Measurements from ENCODE around the gene SAMHD1. TPM values are rescaled to one million over a fixed set of nuclear protein-coding genes. Genes with fewer than 3 reads are reported as not detected.
"Not testable (repeated sequence)": the region's sequence is repeated elsewhere in the genome, so short reads cannot be mapped to it uniquely, and the experiment has no call there.

SAMHD1 gene
- total and polyA plus RNA-seq, 2 experiments from 2014 or later, result 7.3 to 10.3 TPM

DNA sequence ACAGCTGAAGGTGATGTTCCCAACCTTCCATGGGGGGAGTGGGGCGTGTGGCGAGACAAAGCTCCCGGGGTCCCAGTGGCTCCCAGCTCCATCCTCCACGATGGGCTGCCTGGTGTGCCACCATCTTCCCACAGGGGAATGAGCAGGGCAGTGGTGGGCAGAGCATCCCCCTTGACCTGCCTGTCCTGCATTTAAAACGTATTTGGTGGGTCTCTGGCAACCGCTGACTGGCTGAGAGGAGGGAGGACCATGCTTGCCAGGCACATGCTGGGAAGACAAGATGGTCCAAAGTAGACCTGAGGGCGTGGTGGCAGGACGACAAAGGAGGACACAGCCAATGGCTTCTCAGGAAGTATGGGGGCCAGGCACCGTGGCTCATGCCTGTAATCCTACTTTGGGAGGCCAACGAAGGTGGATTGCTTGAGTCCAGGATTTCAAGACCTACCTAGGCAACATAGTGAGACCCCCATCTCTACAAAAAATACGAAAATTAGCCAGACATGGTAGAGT is 70.7 kb downstream of the SAMHD1 start:
- Histone ChIP-seq H3K27ac (no peak overlapping the region), H3K4me1 (ENCODE audit: low read depth) (no peaks in the 10 kb centered on the region), H3K36me3 (no peaks in the 10 kb centered on the region), H3K4me3 (no peak overlapping the region), H3K9me3 (ENCODE audit: low read depth) (no peaks in the 10 kb centered on the region), H3K27me3 (no peaks in the 10 kb centered on the region)
- DNase-seq (ENCODE audit: low read depth in 1 of 2, low spot score in 1 of 2), result no peak
- TF ChIP-seq, protein P1, sequence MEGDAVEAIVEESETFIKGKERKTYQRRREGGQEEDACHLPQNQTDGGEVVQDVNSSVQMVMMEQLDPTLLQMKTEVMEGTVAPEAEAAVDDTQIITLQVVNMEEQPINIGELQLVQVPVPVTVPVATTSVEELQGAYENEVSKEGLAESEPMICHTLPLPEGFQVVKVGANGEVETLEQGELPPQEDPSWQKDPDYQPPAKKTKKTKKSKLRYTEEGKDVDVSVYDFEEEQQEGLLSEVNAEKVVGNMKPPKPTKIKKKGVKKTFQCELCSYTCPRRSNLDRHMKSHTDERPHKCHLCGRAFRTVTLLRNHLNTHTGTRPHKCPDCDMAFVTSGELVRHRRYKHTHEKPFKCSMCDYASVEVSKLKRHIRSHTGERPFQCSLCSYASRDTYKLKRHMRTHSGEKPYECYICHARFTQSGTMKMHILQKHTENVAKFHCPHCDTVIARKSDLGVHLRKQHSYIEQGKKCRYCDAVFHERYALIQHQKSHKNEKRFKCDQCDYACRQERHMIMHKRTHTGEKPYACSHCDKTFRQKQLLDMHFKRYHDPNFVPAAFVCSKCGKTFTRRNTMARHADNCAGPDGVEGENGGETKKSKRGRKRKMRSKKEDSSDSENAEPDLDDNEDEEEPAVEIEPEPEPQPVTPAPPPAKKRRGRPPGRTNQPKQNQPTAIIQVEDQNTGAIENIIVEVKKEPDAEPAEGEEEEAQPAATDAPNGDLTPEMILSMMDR (IDR thresholded peaks at IDR 0.05; ENCODE audit: low read depth, low read length), result no peak

DNA sequence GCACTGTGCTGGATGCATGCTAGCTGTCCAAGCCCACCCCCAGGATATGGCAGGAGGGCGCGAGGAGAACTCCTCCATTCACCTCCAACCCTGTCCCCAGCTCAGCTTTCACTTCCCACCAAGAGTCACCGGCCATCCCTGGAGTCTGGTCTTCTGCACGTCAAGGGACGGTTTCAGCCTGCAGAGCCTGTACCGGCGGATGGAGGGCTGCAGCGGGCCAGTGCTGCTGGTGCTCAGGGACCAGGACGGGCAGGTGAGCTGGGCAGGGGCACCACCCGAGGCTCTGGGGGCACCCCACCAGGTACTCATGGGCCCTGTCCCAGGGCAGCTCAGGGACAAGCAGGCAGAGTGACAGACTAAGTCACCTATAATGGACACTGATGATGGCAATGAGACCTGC is 72.6 kb downstream of the SAMHD1 start:
- no peaks in the 10 kb centered on the region for H3K4me1 ChIP-seq (ENCODE audit: low read depth)
- no peaks in the 10 kb centered on the region for H3K36me3 ChIP-seq
- H3K27me3 ChIP-seq, result no peaks in the 10 kb centered on the region
- no peak overlapping the region for H3K27ac ChIP-seq
- no peak overlapping the region for H3K4me3 ChIP-seq
- TF ChIP-seq, protein P1 (IDR thresholded peaks at IDR 0.05; ENCODE audit: low read depth, low read length), result no peak
- no peak for DNase-seq (ENCODE audit: low read depth in 1 of 2, low spot score in 1 of 2)
- H3K9me3 ChIP-seq (ENCODE audit: low read depth), result no peaks in the 10 kb centered on the region

DNA sequence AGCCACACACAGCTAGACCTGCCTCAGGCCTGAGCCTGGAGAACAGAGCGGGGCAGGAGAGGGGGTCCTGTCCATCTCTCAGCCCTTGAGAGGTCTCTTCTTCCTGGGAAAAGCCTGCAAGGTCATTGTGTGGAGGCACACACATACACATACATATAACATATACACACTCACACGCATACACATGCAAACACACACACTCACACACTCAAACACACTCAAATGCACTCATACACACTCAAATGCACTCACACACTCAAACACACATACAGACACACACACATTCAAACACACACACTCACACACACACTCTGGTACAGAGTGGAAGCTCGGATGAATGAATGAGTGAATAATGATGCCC is 75.1 kb downstream of the SAMHD1 start:
- no peaks in the 10 kb centered on the region for H3K27me3 ChIP-seq
- H3K4me3 ChIP-seq, result no peak overlapping the region
- TF ChIP-seq, protein P1 (IDR thresholded peaks at IDR 0.05; ENCODE audit: low read depth, low read length), result no peak
- H3K27ac ChIP-seq, result no peak overlapping the region
- no peaks in the 10 kb centered on the region for H3K9me3 ChIP-seq (ENCODE audit: low read depth)
- H3K4me1 ChIP-seq (ENCODE audit: low read depth), result no peaks in the 10 kb centered on the region
- no peaks in the 10 kb centered on the region for H3K36me3 ChIP-seq
- no peak for DNase-seq (ENCODE audit: low read depth in 1 of 2, low spot score in 1 of 2)

DNA sequence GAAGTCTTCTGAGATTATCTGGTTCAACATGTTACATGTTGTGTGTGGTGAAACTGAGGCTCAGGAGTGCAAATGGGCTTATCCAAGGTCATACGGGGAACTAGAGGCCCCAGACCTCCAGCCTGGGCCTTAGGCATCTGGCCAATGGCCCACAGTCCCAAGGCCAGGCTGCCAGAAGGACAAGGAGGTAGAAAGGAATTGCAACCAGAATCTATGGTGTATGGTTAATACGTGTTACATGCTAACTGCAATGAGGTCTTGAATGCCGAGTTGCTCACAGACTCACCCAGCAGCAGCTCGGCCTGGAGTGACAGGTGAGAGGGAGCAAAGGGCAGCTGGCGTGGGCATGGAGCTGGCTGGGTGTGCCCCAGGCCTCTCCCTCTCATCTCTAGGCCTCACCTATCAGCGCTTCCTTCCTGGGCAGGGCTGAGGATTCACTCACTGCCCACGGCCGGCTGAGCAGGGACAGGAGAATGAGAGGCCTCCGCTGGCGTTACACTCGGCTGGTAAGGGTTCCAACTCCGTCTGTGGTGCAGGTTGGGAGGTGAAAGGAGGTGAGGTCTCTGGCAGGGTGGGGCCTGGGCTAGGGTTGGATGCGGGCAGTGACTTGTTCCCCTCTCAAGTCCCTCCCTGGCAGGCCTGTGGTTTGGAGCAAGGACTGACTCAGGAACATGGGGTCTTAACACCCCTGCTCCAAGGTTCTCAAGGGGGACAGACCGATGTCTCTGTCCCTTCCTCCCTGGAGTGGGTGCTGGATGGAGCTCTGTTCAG is 75.6 kb downstream of the SAMHD1 start, which contains the start of gene TLDC2:
TLDC2 (plus strand) TSS at position 437 of the 771 bp plus-strand sequence; CDS start at position 474, 37 bp downstream.
- H3K9me3 ChIP-seq (ENCODE audit: low read depth), result no peaks in the 10 kb centered on the region
- DNase-seq (ENCODE audit: low read depth in 1 of 2, low spot score in 1 of 2), result no peak
- no peaks in the 10 kb centered on the region for H3K27me3 ChIP-seq
- no peak within 1 kb of the TSS for H3K27ac ChIP-seq
- no peaks in the 10 kb centered on the region for H3K4me1 ChIP-seq (ENCODE audit: low read depth)
- H3K36me3 ChIP-seq, result no peaks in the 10 kb centered on the region
- H3K4me3 ChIP-seq, result no peak within 1 kb of the TSS
- TF ChIP-seq, protein P1 (IDR thresholded peaks at IDR 0.05; ENCODE audit: low read depth, low read length), result no peak

DNA sequence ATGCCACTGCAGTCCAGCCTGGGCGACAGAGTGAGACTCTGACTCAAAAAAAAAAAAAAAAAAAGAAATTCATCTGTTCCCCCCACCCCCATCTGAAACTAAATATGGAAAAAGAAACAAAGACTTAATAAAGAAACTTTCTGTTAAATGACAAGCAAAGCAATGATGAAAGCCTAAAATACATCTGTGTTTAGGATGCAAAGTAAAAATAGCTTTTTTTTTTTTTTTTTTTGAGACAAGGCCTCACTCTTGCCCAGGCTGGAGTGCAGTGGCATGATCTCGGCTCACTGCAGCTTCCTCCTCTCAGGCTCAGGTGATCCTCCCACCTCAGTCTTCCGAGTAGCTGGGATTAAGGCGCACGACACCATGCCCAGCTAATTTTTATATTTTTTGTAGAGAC is 76.4 kb downstream of the SAMHD1 start:
- not testable (repeated sequence) for H3K36me3 ChIP-seq; H3K4me3 ChIP-seq; H3K9me3 ChIP-seq (ENCODE audit: low read depth); H3K27ac ChIP-seq; H3K27me3 ChIP-seq; DNase-seq (ENCODE audit: low read depth in 1 of 2, low spot score in 1 of 2); H3K4me1 ChIP-seq (ENCODE audit: low read depth)

DNA sequence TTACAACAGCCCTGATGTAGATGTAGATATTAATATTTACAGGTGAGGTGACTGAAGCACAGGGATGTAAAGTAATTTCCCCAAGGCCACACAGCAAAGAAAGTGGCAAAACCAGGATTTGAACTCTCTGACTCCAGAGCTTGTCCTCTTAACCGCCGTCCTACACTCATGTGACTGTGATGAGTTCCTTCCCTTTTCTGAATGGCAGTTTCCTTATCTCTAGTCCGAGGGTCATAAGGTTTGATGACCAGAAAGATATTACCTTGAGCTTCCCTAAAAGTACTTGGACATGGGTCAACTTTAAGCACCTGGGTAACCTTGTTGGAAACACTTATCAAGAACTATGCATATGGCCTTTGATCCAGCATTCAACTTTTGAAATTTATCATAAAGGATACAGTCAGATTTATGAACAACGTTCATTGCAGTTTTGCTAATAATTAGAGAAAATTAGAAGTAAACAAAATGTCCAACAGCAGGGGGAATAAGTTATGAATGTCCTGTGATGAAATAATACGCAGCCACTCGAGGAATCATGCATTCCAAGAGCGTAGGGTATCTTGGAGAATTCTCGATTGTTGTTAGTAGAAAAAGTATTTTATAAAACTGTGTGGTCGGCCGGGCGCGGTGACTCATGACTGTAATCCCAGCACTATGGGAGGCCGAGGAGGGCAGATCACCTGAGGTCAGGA is 77.9 kb downstream of the SAMHD1 start:
- H3K9me3 ChIP-seq (ENCODE audit: low read depth), result no peaks in the 10 kb centered on the region
- TF ChIP-seq, protein P1 (IDR thresholded peaks at IDR 0.05; ENCODE audit: low read depth, low read length), result no peak
- no peaks in the 10 kb centered on the region for H3K4me1 ChIP-seq (ENCODE audit: low read depth)
- no peak for DNase-seq (ENCODE audit: low read depth in 1 of 2, low spot score in 1 of 2)
- no peaks in the 10 kb centered on the region for H3K36me3 ChIP-seq
- H3K27me3 ChIP-seq, result no peaks in the 10 kb centered on the region
- no peak overlapping the region for H3K27ac ChIP-seq
- no peak overlapping the region for H3K4me3 ChIP-seq
